Keratinocyte (primary cell): ENCODE measurements around the gene PNLDC1. TPM values are rescaled to one million over a fixed set of nuclear protein-coding genes. Genes with fewer than 3 reads are reported as not detected.

Source experiments
- DNase-seq: peaks from one replicate; pipeline ENCODE4 v3.0.0-alpha.2; 2011; ENCODE audit warnings: low read depth, missing footprints, low spot score
- FAIRE-seq: peaks from 2 replicates; lab custom pipeline; 2011; peaks lifted over from hg19 to GRCh38; lab: Jason Lieb, UNC
- H2AFZ ChIP-seq: 2 replicates; pipeline ENCODE4 v1.6.0; 2012; ENCODE audit warnings: low read length, control low read depth, inconsistent platforms; ENCODE audit not compliant: control insufficient read depth
- H3K27ac ChIP-seq: 2 replicates; pipeline ENCODE4 v1.5.1; 2011; ENCODE audit warnings: low read length; ENCODE audit not compliant: control insufficient read depth, insufficient read depth
- H3K27me3 ChIP-seq: 3 replicates; pipeline ENCODE4 v1.6.0; 2011; ENCODE audit warnings: low read length; ENCODE audit not compliant: control insufficient read depth, insufficient read depth; ENCODE audit errors: extremely low read depth
- H3K36me3 ChIP-seq, 2 experiments: 2 replicates in 1 of 2; 3 replicates in 1 of 2; pipeline ENCODE4 v1.5.1; 2011; ENCODE audit warnings: low read length in 2 of 2, mild to moderate bottlenecking in 1 of 2; ENCODE audit not compliant: control insufficient read depth in 2 of 2, insufficient read depth in 2 of 2; ENCODE audit errors: extremely low read depth in 1 of 2
- H3K4me1 ChIP-seq: 3 replicates; pipeline ENCODE4 v1.5.1; 2011; ENCODE audit warnings: low read length; ENCODE audit not compliant: control insufficient read depth, insufficient read depth; ENCODE audit errors: extremely low read depth
- H3K4me2 ChIP-seq: 3 replicates; pipeline ENCODE4 v1.6.0; 2011; ENCODE audit warnings: low read depth, low read length; ENCODE audit not compliant: control insufficient read depth, insufficient read depth; ENCODE audit errors: extremely low read depth
- H3K4me3 ChIP-seq, 3 experiments: fragments of 200-600 bp in 1 of 3; sonication (generic) in 1 of 3; 2 replicates in 2 of 3; 3 replicates in 1 of 3; pipeline ENCODE4 v1.5.1; 2011 to 2016; ENCODE audit warnings: low read length in 3 of 3, mild to moderate bottlenecking in 3 of 3, control low read depth in 2 of 3, inconsistent platforms in 1 of 3, low read depth in 1 of 3, mixed read lengths in 1 of 3, mixed run types in 1 of 3, moderate library complexity in 1 of 3; ENCODE audit not compliant: control insufficient read depth in 2 of 3, insufficient read depth in 2 of 3; ENCODE audit errors: extremely low read depth in 1 of 3
- H3K79me2 ChIP-seq: 2 replicates; pipeline ENCODE4 v1.6.0; 2012; ENCODE audit warnings: low read length; ENCODE audit not compliant: control insufficient read depth, insufficient read depth
- H3K9ac ChIP-seq: 3 replicates; pipeline ENCODE4 v1.6.0; 2011; ENCODE audit warnings: low read length; ENCODE audit not compliant: control insufficient read depth, insufficient read depth; ENCODE audit errors: extremely low read depth
- H3K9me1 ChIP-seq: 3 replicates; pipeline ENCODE4 v1.6.0; 2011; ENCODE audit warnings: low read length; ENCODE audit not compliant: control insufficient read depth, insufficient read depth; ENCODE audit errors: extremely low read depth
- H3K9me3 ChIP-seq: 2 replicates; pipeline ENCODE4 v1.5.1; 2012; ENCODE audit warnings: low read depth, low read length; ENCODE audit not compliant: control insufficient read depth
- H4K20me1 ChIP-seq: 3 replicates; pipeline ENCODE4 v1.6.0; 2011; ENCODE audit warnings: low read length; ENCODE audit not compliant: control insufficient read depth, insufficient read depth; ENCODE audit errors: extremely low read depth
- CTCF ChIP-seq, 3 experiments: IDR thresholded peaks in 1 of 3; conservative IDR thresholded peaks in 1 of 3; optimal IDR thresholded peaks in 1 of 3; 2 replicates in 2 of 3; 3 replicates in 1 of 3; pipeline versions ENCODE3 to v1.5.1; 2011; ENCODE audit warnings: low read length in 3 of 3, mild to moderate bottlenecking in 3 of 3, moderate library complexity in 2 of 3, control low read depth in 1 of 3, inconsistent platforms in 1 of 3; ENCODE audit not compliant: insufficient read depth in 2 of 3; ENCODE audit errors: extremely low read depth in 1 of 3
- EZH2 ChIP-seq: IDR thresholded peaks from one replicate; pipeline ENCODE4 v1.6.1; 2012; ENCODE audit warnings: inconsistent platforms, mild to moderate bottlenecking, low read length, moderate library complexity
- dilution Hi-C: fragments of 300-500 bp; cut with MboI; formaldehyde crosslinking; loops from one replicate; pipeline ENCODE4 v1.7.0; 2020; ENCODE audit warnings: low sequenced_read_pairs; ENCODE audit not compliant: extremely low pct_ligation_motif_present
- polyA plus RNA-seq, 5 experiments: library from polyadenylated mRNA; depleted of rRNA in 3 of 5; stranded (reverse) in 3 of 5; stranded (forward) in 1 of 5; unstranded in 1 of 5; fragments of >200 nt; gene quantifications; 1 replicate in 1 of 5; 2 replicates in 3 of 5; 3 replicates in 1 of 5; pipeline versions ENCODE4 v1.2.1 to v1.2.3, GENCODE V29; 2011 to 2012; ENCODE audit warnings: missing spikeins in 2 of 5, low read depth in 1 of 5, low replicate concordance in 1 of 5

The PNLDC1 gene
- polyA plus RNA-seq, 1 donor (not counting 4 experiments of a cell fraction or from before 2014, with no cell fraction given) = 0.14 TPM

- dilution Hi-C loops = no loop called here
- FAIRE-seq = no peak
These were observed 46.8 kb upstream of the PNLDC1 start for GRCh38 chr6:159753081-159753872.

DNA sequence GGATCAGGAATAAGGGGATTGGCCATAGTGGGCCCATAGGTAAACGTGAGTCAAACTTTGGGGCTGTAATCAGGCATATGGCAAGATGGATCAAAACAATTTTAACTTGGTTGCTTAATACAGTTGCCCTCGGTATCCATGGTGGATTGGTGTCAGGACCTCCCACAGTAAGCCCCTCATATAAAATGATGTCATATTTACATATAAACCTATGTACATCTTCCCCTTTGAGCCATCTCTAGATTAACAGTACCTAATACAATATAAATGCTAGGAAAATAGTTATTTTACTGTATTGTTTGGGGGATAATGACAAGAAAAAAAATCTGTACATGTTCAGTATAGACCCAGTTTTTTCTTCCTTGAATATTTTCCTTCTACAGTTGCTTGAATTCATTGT lies 45.7 kb upstream of the PNLDC1 start:
- Histone ChIP-seq H2AFZ (no peak overlapping the region), H3K9ac (no peak overlapping the region), H3K4me3 (no peak overlapping the region), H3K9me1 (no peaks in the 10 kb centered on the region), H3K79me2 (peaks cover 7% of the 10 kb centered on the region), H3K27me3 (no peaks in the 10 kb centered on the region), H3K36me3 (peaks cover 22 to 34% of the 10 kb centered on the region in 2 experiments), H4K20me1 (no peaks in the 10 kb centered on the region), H3K4me1 (peaks cover 9% of the 10 kb centered on the region), H3K4me2 (no peak overlapping the region), H3K27ac (no peak overlapping the region), H3K9me3 (no peaks in the 10 kb centered on the region)
- no peak for FAIRE-seq
- dilution Hi-C loops = no loop called here
- no peak for TF ChIP-seq CTCF (optimal IDR thresholded peaks at IDR 0.05 in 1 of 3, IDR thresholded peaks at IDR 0.05 in 1 of 3, conservative IDR thresholded peaks at IDR 0.05 in 1 of 3; ENCODE audit: extremely low read depth in 1 of 3, insufficient read depth in 2 of 3, low read length in 3 of 3)
- no peak for TF ChIP-seq EZH2
- no peak for DNase-seq

More at GRCh38 chr6:159753081-159753872, 46.8 kb upstream of the PNLDC1 start:
- no peaks in the 10 kb centered on the region for H4K20me1 ChIP-seq
- no peak overlapping the region for H3K9ac ChIP-seq
- no peak overlapping the region for H3K4me3 ChIP-seq
- no peak overlapping the region for H3K4me2 ChIP-seq
- H2AFZ ChIP-seq = no peak overlapping the region
- peaks cover 9% of the 10 kb centered on the region for H3K79me2 ChIP-seq
- no peaks in the 10 kb centered on the region for H3K27me3 ChIP-seq
- H3K36me3 ChIP-seq = peaks cover 22 to 28% of the 10 kb centered on the region in 2 experiments
- no peaks in the 10 kb centered on the region for H3K9me3 ChIP-seq
- H3K9me1 ChIP-seq = no peaks in the 10 kb centered on the region
- no peak overlapping the region for H3K27ac ChIP-seq
- peaks cover 3% of the 10 kb centered on the region for H3K4me1 ChIP-seq
- DNase-seq = no peak
- no peak for TF ChIP-seq CTCF (optimal IDR thresholded peaks at IDR 0.05 in 1 of 3, IDR thresholded peaks at IDR 0.05 in 1 of 3, conservative IDR thresholded peaks at IDR 0.05 in 1 of 3; ENCODE audit: extremely low read depth in 1 of 3, insufficient read depth in 2 of 3, low read length in 3 of 3)
- TF ChIP-seq EZH2 = no peak
